OCI-LY1 (cell line): Measurements from ENCODE around the gene ADGRB2.

Experiments
- H2AFZ ChIP-seq: fragments of 200-600 bp; sonication (generic), shearing (Covaris generic); 2 replicates; pipeline ENCODE4 v1.6.0; 2014; ENCODE audit warnings: antibody characterized with exemption, mild to moderate bottlenecking, low read length
- H3F3A ChIP-seq: fragments of 200-600 bp; sonication (generic), shearing (Covaris generic); 2 replicates; pipeline ENCODE4 v1.6.0; 2014; ENCODE audit warnings: mild to moderate bottlenecking, antibody characterized with exemption, low read length, moderate library complexity; ENCODE audit not compliant: insufficient read depth
- H3K27ac ChIP-seq: fragments of 200-600 bp; sonication (generic); 2 replicates; pipeline ENCODE4 v1.5.1; 2014; ENCODE audit warnings: low read length, mixed run types, mild to moderate bottlenecking, low read depth; ENCODE audit not compliant: poor library complexity, severe bottlenecking
- H3K27me3 ChIP-seq: fragments of 200-600 bp; sonication (generic); 2 replicates; pipeline ENCODE4 v1.6.0; 2014; ENCODE audit warnings: antibody characterized with exemption, mild to moderate bottlenecking, low read length, moderate library complexity; ENCODE audit not compliant: insufficient read depth
- H3K36me3 ChIP-seq: fragments of 200-600 bp; sonication (generic); 2 replicates; pipeline ENCODE4 v1.6.1; 2014; ENCODE audit warnings: mild to moderate bottlenecking, antibody characterized with exemption, low read length, moderate library complexity, mixed read lengths; ENCODE audit not compliant: insufficient read depth
- H3K4me1 ChIP-seq: fragments of 200-600 bp; sonication (generic); 2 replicates; pipeline ENCODE4 v1.5.1; 2014; ENCODE audit warnings: mild to moderate bottlenecking, low read length, moderate library complexity; ENCODE audit not compliant: insufficient read depth, severe bottlenecking
- H3K4me2 ChIP-seq: fragments of 200-600 bp; sonication (generic), shearing (Covaris generic); 2 replicates; pipeline ENCODE4 v1.6.1; 2014; ENCODE audit warnings: low read length
- H3K4me3 ChIP-seq: fragments of 200-600 bp; sonication (generic); 2 replicates; pipeline ENCODE4 v1.5.1; 2014; ENCODE audit warnings: low read length, low read depth, mild to moderate bottlenecking, mixed read lengths; ENCODE audit not compliant: poor library complexity, severe bottlenecking
- H3K79me2 ChIP-seq: fragments of 200-600 bp; shearing (Covaris generic); 2 replicates; pipeline ENCODE4 v1.6.1; 2016; ENCODE audit warnings: mixed run types, low read length, mixed read lengths; ENCODE audit not compliant: insufficient read depth
- H3K9ac ChIP-seq: fragments of 200-600 bp; sonication (generic), shearing (Covaris generic); 2 replicates; pipeline ENCODE4 v1.6.1; 2014; ENCODE audit warnings: mild to moderate bottlenecking, low read length, mixed read lengths
- H3K9me2 ChIP-seq: fragments of 200-600 bp; sonication (generic), shearing (Covaris generic); 2 replicates; pipeline ENCODE4 v1.6.1; 2014; ENCODE audit warnings: low read depth, mild to moderate bottlenecking, low read length, mixed read lengths
- H3K9me3 ChIP-seq: fragments of 200-600 bp; shearing (Covaris generic); 2 replicates; pipeline ENCODE4 v1.6.1; 2014; ENCODE audit warnings: low read length, mixed read lengths
- H4K20me1 ChIP-seq: fragments of 200-600 bp; sonication (generic), shearing (Covaris generic); 2 replicates; pipeline ENCODE4 v1.6.0; 2016; ENCODE audit warnings: mild to moderate bottlenecking, low read length; ENCODE audit not compliant: insufficient read depth
- CTCF ChIP-seq: fragments of 200-600 bp; sonication (generic), shearing (Covaris generic); IDR thresholded peaks from 2 replicates; pipeline ENCODE4 v1.5.1; 2017; ENCODE audit warnings: mild to moderate bottlenecking, antibody characterized with exemption, low read length, moderate library complexity, mixed read lengths
- EZH2 ChIP-seq: fragments of 200-600 bp; sonication (generic), shearing (Covaris generic); IDR thresholded peaks from 2 replicates; pipeline ENCODE4 v1.8.0; 2017; ENCODE audit warnings: borderline replicate concordance, mixed run types, mild to moderate bottlenecking, antibody characterized with exemption, low read length, moderate library complexity, mixed read lengths

The ADGRB2 gene

GRCh38 chr1:31809698-31810097 is 45.6 kb upstream of the ADGRB2 start:
- no peaks in the 10 kb centered on the region for H3K27me3 ChIP-seq
- no peaks in the 10 kb centered on the region for H4K20me1 ChIP-seq
- H3K9me3 ChIP-seq: no peaks in the 10 kb centered on the region
- H3F3A ChIP-seq: no peaks in the 10 kb centered on the region
- no peaks in the 10 kb centered on the region for H3K4me1 ChIP-seq
- H3K79me2 ChIP-seq: no peaks in the 10 kb centered on the region
- H3K4me2 ChIP-seq: no peak overlapping the region
- H2AFZ ChIP-seq: no peak overlapping the region
- H3K27ac ChIP-seq: no peak overlapping the region
- TF ChIP-seq CTCF (no peak), EZH2 (no peak)
- H3K9ac ChIP-seq: no peak overlapping the region
- H3K9me2 ChIP-seq: no peaks in the 10 kb centered on the region
- no peaks in the 10 kb centered on the region for H3K36me3 ChIP-seq
- no peak overlapping the region for H3K4me3 ChIP-seq

DNA sequence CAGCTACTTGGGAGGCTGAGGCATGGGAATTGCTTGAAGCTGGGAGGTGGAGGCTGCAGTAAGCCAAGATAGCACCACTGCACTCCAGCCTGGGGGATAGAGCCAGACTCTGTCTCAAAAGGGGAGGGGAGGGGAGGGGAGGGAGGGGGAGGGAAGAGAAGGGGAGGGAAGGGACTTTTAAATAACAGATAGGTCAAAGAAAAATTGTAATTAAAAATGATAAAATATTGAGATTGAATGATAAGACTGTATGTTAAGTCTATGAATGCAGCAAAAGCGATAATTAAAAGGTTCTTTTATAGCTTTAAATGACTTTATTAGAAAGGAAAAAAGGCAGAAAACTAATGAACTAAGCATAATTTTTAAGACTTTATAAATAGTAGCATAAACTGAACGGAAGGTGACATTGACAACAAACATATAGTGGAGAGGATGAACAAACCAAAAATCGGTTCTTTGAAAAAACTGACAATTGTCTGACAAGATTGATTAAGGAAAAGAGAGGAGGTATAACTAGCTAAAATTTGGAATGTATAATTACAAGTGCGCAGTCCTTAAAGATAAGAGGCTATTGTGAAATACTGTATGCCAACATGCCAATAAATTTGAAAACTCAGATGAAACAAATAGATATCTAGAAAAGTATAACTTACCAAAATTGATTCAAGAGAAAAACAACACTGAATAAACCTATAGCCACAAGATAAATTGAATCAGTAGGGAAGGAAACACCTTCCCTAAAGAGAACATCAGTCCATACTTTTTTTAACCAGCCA is 43.3 kb upstream of the ADGRB2 start:
- H3K27ac ChIP-seq: no peak overlapping the region
- no peak overlapping the region for H3K4me3 ChIP-seq
- no peaks in the 10 kb centered on the region for H3K9me2 ChIP-seq
- peaks cover 4% of the 10 kb centered on the region for H3K4me1 ChIP-seq
- no peak overlapping the region for H3K9ac ChIP-seq
- no peaks in the 10 kb centered on the region for H3K9me3 ChIP-seq
- no peaks in the 10 kb centered on the region for H3K27me3 ChIP-seq
- no peak overlapping the region for H3K4me2 ChIP-seq
- no peak for TF ChIP-seq EZH2
- no peaks in the 10 kb centered on the region for H3K36me3 ChIP-seq
- H4K20me1 ChIP-seq: no peaks in the 10 kb centered on the region
- no peaks in the 10 kb centered on the region for H3K79me2 ChIP-seq
- no peak overlapping the region for H2AFZ ChIP-seq
- H3F3A ChIP-seq: no peaks in the 10 kb centered on the region

DNA sequence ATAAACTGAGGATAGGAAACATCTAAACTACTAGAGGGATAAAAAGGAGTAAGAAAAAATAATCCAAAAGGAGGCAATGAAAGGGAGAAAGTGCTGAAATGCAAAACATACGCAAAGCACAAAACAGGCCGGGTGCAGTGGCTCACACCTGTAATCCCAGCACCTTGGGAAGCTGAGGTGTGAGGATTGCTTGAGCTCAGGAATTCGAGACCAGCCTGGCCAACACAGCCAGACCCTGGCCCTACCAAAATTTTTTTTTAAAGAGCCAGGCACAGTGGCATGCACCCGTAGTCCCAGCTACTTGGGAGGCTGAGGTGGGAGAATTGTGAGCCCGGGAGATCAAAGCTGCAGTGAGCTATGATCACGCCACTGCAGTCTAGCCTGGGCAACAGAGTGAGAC is 41.2 kb upstream of the ADGRB2 start:
- Histone ChIP-seq H3K79me2 (no peaks in the 10 kb centered on the region), H4K20me1 (no peaks in the 10 kb centered on the region), H3K9ac (no peak overlapping the region), H2AFZ (no peak overlapping the region), H3K36me3 (no peaks in the 10 kb centered on the region), H3K9me2 (no peaks in the 10 kb centered on the region), H3K4me3 (no peak overlapping the region), H3K4me1 (peaks cover 5% of the 10 kb centered on the region), H3K27ac (no peak overlapping the region), H3F3A (no peaks in the 10 kb centered on the region), H3K9me3 (no peaks in the 10 kb centered on the region), H3K4me2 (no peak overlapping the region), H3K27me3 (no peaks in the 10 kb centered on the region)
- no peak for TF ChIP-seq EZH2
- no peak for TF ChIP-seq CTCF

DNA sequence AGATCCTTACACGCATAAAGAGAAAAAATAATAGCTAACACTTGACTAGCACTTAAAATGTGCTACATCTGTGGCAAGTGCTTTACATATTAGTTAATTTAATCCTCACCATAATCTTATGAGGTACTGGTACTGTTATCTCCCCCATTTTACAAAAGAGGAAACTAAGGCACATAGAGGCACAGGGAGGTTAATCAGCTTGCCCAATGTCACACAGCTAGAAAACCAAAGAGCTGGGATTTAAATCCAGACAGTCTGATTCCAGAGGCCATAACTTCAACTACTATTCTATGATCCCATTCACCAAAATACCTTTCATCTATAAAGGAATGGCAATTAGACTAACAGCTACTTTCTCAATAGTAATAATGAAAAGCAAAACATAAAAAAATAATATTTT is 40.0 kb upstream of the ADGRB2 start:
- H2AFZ ChIP-seq: no peak overlapping the region
- no peaks in the 10 kb centered on the region for H3K79me2 ChIP-seq
- H3K4me3 ChIP-seq: no peak overlapping the region
- no peaks in the 10 kb centered on the region for H3K9me2 ChIP-seq
- TF ChIP-seq CTCF: no peak
- TF ChIP-seq EZH2: no peak
- H3K36me3 ChIP-seq: no peaks in the 10 kb centered on the region
- no peaks in the 10 kb centered on the region for H3F3A ChIP-seq
- H3K9me3 ChIP-seq: no peaks in the 10 kb centered on the region
- H4K20me1 ChIP-seq: no peaks in the 10 kb centered on the region
- H3K4me2 ChIP-seq: no peak overlapping the region
- H3K9ac ChIP-seq: no peak overlapping the region
- H3K4me1 ChIP-seq: peaks cover 5% of the 10 kb centered on the region
- no peak overlapping the region for H3K27ac ChIP-seq
- no peaks in the 10 kb centered on the region for H3K27me3 ChIP-seq
